Rectal smooth muscle tissue (tissue), 1 donor: ENCODE measurements around the gene PTTG1IP.

Source experiments
- H3K27ac ChIP-seq: one replicate; pipeline ENCODE4 v1.7.0; 2013; ENCODE audit warnings: low read depth, low read length, inconsistent platforms
- H3K27me3 ChIP-seq: one replicate; pipeline ENCODE4 v1.7.0; 2013; ENCODE audit warnings: low read length; ENCODE audit not compliant: control insufficient read depth, insufficient read depth
- H3K36me3 ChIP-seq: one replicate; pipeline ENCODE4 v1.7.0; 2013; ENCODE audit warnings: low read length; ENCODE audit not compliant: control insufficient read depth, insufficient read depth
- H3K4me1 ChIP-seq: one replicate; pipeline ENCODE4 v1.7.0; 2013; ENCODE audit warnings: low read length; ENCODE audit not compliant: control insufficient read depth, insufficient read depth
- H3K4me3 ChIP-seq: one replicate; pipeline ENCODE4 v1.7.0; 2013; ENCODE audit warnings: low read length
- H3K9ac ChIP-seq: one replicate; pipeline ENCODE4 v1.7.0; 2013; ENCODE audit warnings: low read length

PTTG1IP gene

GRCh38 chr21:44812640-44813039 is 60.9 kb downstream of the PTTG1IP start:
- Histone ChIP-seq H3K4me1 (no peaks in the 10 kb centered on the region), H3K36me3 (peaks cover 12% of the 10 kb centered on the region)

GRCh38 chr21:44810779-44811178 is 62.7 kb downstream of the PTTG1IP start:
- Histone ChIP-seq H3K4me3 (no peak overlapping the region), H3K27ac (no peak overlapping the region), H3K36me3 (peaks cover 25% of the 10 kb centered on the region), H3K27me3 (no peaks in the 10 kb centered on the region), H3K4me1 (no peaks in the 10 kb centered on the region), H3K9ac (no peak overlapping the region)

More at GRCh38 chr21:44812640-44813039, 60.9 kb downstream of the PTTG1IP start:
- Histone ChIP-seq H3K4me3 (no peak overlapping the region), H3K27ac (no peak overlapping the region), H3K27me3 (no peaks in the 10 kb centered on the region), H3K9ac (no peak overlapping the region)

GRCh38 chr21:44805859-44806258 is 67.6 kb downstream of the PTTG1IP start:
- no peak overlapping the region for H3K9ac ChIP-seq
- H3K27ac ChIP-seq, result no peak overlapping the region
- no peaks in the 10 kb centered on the region for H3K27me3 ChIP-seq
- H3K36me3 ChIP-seq, result peaks cover 28% of the 10 kb centered on the region
- no peak overlapping the region for H3K4me3 ChIP-seq
- peaks cover 10% of the 10 kb centered on the region for H3K4me1 ChIP-seq

GRCh38 chr21:44805226-44805625 is 68.3 kb downstream of the PTTG1IP start:
- no peak overlapping the region for H3K9ac ChIP-seq
- peaks cover 16% of the 10 kb centered on the region for H3K4me1 ChIP-seq
- H3K27ac ChIP-seq, result no peak overlapping the region
- H3K27me3 ChIP-seq, result no peaks in the 10 kb centered on the region
- no peak overlapping the region for H3K4me3 ChIP-seq
- H3K36me3 ChIP-seq, result peaks cover 27% of the 10 kb centered on the region

- H3K27ac ChIP-seq, result no peak overlapping the region
- no peak overlapping the region for H3K9ac ChIP-seq
- peaks cover 21% of the 10 kb centered on the region for H3K4me1 ChIP-seq
- H3K4me3 ChIP-seq, result no peak overlapping the region
- no peaks in the 10 kb centered on the region for H3K27me3 ChIP-seq
- H3K36me3 ChIP-seq, result peaks cover 22% of the 10 kb centered on the region
Measured at GRCh38 chr21:44804762-44805161, 68.7 kb downstream of the PTTG1IP start.

- Histone ChIP-seq H3K36me3 (peaks cover 18% of the 10 kb centered on the region), H3K9ac (no peak overlapping the region), H3K27me3 (no peaks in the 10 kb centered on the region), H3K4me1 (peaks cover 22% of the 10 kb centered on the region), H3K27ac (no peak overlapping the region), H3K4me3 (no peak overlapping the region)
Measured at GRCh38 chr21:44803651-44804050, 69.8 kb downstream of the PTTG1IP start.

GRCh38 chr21:44802396-44803153 is 70.9 kb downstream of the PTTG1IP start:
- Histone ChIP-seq H3K27me3 (no peaks in the 10 kb centered on the region), H3K27ac (no peak overlapping the region), H3K36me3 (peaks cover 16% of the 10 kb centered on the region), H3K4me1 (peaks cover 22% of the 10 kb centered on the region), H3K4me3 (peak overlapping the region; percentile 88), H3K9ac (peak overlapping the region; percentile 45)

- Histone ChIP-seq H3K36me3 (peaks cover 8% of the 10 kb centered on the region), H3K9ac (peak within 1 kb of the TSS; percentile 72), H3K4me3 (peak within 1 kb of the TSS; percentile 88), H3K4me1 (peaks cover 22% of the 10 kb centered on the region), H3K27me3 (no peaks in the 10 kb centered on the region), H3K27ac (peak within 1 kb of the TSS; percentile 72)
Measured at GRCh38 chr21:44801468-44802395, 71.8 kb downstream of the PTTG1IP start, which contains the start of gene UBE2G2. Gene UBE2G2 (minus strand): TSS chr21:44801820. CDS start chr21:44801748, 72 bp downstream.

GRCh38 chr21:44800971-44801467 is 72.5 kb downstream of the PTTG1IP start:
- Histone ChIP-seq H3K36me3 (peaks cover 3% of the 10 kb centered on the region), H3K4me1 (peaks cover 22% of the 10 kb centered on the region), H3K27me3 (no peaks in the 10 kb centered on the region), H3K27ac (peak overlapping the region; percentile 72), H3K4me3 (peak overlapping the region; percentile 88), H3K9ac (peak overlapping the region; percentile 35)

GRCh38 chr21:44800103-44800502 is 73.4 kb downstream of the PTTG1IP start:
- H3K27ac ChIP-seq, result no peak overlapping the region
- H3K27me3 ChIP-seq, result no peaks in the 10 kb centered on the region
- no peak overlapping the region for H3K9ac ChIP-seq
- peaks cover 22% of the 10 kb centered on the region for H3K4me1 ChIP-seq
- H3K4me3 ChIP-seq, result peak overlapping the region; percentile 88
- peaks cover under 1% of the 10 kb centered on the region for H3K36me3 ChIP-seq

- H3K27ac ChIP-seq, result no peak overlapping the region
- no peaks in the 10 kb centered on the region for H3K27me3 ChIP-seq
- peaks cover 22% of the 10 kb centered on the region for H3K4me1 ChIP-seq
- no peaks in the 10 kb centered on the region for H3K36me3 ChIP-seq
- no peak overlapping the region for H3K9ac ChIP-seq
- H3K4me3 ChIP-seq, result no peak overlapping the region
Measured at GRCh38 chr21:44799646-44800045, 73.8 kb downstream of the PTTG1IP start.
